ENCODE results near the gene EIF5AL1.

Gene EIF5AL1

DNA sequence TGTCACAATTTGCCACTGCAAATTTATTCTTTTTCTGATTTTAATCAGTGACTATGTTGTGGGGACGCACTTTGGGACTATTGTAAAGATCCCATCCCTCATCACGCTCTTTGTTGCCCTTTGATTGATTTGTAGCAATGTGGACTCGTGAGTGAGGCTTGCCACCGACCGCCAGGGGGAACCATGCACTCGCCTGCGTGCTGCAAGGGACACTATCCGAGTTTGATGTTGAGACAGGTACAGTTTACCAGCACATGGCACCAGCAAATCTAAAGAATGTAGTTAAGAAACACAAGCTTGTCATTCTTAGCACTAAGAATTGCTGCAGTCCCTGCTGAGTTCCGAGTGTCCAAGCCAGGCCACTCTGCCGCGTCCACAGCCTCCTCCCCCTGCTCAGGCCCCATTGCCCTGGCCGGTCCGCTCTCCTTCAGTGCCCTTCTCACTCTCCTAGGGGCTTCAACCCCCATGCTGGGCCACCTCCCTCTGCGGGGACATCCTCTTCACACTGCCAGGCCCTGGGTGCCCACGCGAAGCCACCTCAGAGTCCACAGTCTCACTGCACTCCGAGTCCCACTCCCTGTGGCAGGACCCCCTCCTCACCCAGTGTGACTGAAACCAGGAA lies 49.9 kb downstream of the EIF5AL1 start:
- peak; percentile 55 for DNase-seq

GRCh38 chr10:79563426-79563825 lies 51.1 kb downstream of the EIF5AL1 start:
- DNase-seq, result no peak

All from CD4-positive, alpha-beta T cell treated with Interleukin-12 subunit alpha and Interleukin-12 subunit beta, for 1 hour (primary cell).